CD4-positive, alpha-beta T cell treated with Interleukin-17A for 1 hour (primary cell): ENCODE results near the gene IL3RA.
"Not testable (repeated sequence)": the region's sequence is repeated elsewhere in the genome, so short reads cannot be mapped to it uniquely, and the experiment has no call there.

ENCODE experiments used
- DNase-seq: peaks from one replicate; pipeline ENCODE4 v3.0.0-alpha.2; 2020

IL3RA gene

GRCh38 chrX:1332433-1332832 lies 4.2 kb upstream of the IL3RA start:
- not testable (repeated sequence) for DNase-seq

GRCh38 chrX:1334854-1335253 lies 1.7 kb upstream of the IL3RA start:
- no peak for DNase-seq

GRCh38 chrX:1336948-1337779 lies 579 bp downstream of the IL3RA start:
- DNase-seq: no peak

DNA sequence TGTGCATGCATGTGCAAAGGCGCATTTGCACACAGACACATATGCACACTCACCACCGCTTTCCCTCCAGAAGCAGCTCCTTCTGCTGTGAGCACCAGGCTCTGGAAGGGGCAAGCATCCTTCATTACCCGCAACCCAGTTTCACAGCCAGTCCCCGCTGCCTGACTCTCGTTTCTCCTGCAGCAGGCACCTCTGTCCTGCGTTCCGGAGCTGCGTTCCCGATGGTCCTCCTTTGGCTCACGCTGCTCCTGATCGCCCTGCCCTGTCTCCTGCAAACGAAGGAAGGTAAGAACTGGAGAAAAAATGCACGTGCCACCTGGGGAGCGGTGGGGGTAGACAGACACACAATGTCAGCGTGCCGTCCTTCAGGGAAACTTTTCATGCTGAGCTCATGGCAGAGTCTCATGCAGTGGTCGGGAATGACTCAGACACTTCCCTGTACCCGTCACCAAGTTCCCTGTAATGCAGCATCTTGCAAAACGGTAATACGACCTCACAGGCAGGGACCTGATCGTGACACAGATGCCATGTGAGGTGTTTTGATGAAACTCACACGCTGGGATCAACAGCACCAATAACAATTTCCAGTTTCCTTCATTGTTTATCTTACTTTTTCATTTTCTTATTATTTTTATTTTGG lies 5.1 kb downstream of the IL3RA start:
- no peak for DNase-seq

DNA sequence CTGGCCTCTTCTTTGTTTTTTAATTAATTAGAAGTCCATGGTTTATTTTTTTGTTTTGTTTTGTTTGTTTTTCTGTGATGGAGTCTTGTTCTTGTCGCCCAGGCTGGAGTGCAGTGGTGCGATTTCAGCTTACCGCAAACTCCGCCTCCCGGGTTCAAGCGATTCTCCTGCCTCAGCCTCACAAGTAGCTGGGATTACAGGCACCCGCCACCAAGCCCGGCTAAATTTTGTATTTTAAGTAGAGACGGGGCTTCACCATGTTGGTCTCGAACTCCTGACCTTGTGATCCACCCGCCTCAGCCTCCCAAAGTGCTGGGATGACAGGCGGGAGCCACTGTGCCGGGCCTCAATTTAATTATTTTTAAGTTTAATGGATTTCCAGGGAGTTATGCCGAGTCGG lies 13.0 kb downstream of the IL3RA start:
- not testable (repeated sequence) for DNase-seq

DNA sequence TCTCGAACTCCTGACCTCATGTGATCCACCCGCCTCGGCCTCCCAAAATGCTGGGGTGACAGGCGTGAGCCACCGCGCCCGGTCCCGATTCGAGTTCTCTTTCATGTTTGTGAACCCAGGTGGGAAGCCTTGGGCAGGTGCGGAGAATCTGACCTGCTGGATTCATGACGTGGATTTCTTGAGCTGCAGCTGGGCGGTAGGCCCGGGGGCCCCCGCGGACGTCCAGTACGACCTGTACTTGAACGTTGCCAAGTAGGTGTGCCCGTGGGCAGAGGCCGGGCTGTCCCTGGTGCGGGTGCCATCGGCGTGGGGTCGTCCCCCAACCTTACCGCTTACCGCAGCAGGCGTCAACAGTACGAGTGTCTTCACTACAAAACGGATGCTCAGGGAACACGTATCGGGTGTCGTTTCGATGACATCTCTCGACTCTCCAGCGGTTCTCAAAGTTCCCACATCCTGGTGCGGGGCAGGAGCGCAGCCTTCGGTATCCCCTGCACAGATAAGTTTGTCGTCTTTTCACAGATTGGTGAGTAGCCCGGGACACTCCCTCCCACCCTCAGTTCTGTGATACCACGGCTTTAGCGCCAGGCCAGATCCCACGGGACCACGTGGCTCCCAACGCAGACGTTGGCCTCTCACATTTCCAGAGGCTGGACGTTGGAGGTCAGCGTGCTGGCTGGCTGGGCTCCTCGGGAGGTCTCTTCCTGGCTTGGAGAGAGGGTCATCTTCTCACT lies 15.6 kb downstream of the IL3RA start:
- no peak for DNase-seq

DNA sequence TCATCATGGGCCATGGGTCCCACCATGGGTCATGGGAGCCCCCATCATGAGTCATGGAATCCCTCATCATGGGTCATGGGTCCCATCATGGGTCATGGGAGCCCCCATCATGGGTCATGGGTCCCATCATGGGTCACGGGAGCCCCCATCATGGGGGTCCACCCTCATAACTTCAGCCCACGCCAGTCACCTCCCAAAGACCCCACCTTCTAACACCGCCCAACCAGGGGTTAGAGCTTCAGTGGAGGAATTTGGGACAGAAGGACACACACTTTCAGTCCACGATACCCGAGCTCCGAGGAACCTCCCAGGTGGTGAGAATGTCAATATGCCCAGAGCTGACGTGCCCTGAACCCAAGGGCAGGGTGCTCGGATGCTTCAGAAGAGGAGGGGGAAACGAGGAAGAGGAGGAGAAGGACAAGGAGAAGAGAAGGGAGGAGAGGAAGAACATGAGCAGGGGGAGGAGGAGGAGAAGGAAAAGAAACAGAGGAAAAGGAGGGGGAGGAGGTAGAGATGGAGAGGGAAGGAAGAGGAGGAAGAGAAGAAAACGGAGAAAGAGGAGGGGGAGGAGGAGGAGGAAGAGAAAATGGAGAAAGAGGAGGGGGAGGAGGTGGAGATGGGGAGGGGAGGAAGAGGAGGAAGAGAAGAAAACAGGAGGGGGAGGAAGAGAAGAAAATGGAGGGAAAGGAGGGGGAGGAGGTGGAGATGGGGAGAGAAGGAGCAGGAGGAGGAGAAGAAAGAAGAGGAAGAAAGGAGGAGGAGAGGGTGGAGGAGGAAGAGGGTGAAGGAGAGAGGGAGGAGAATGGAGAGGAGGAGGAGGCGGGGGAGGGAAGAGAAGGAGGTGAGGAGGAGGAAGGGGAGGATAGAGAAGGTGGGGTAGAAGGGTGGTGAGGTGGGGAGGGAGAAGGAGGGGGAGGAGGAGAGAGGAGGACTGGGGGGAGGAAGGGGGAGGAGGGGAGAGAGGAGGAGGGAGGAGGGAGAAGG lies 17.7 kb downstream of the IL3RA start:
- DNase-seq: no peak

GRCh38 chrX:1355131-1356046 lies 18.8 kb downstream of the IL3RA start:
- no peak for DNase-seq

DNA sequence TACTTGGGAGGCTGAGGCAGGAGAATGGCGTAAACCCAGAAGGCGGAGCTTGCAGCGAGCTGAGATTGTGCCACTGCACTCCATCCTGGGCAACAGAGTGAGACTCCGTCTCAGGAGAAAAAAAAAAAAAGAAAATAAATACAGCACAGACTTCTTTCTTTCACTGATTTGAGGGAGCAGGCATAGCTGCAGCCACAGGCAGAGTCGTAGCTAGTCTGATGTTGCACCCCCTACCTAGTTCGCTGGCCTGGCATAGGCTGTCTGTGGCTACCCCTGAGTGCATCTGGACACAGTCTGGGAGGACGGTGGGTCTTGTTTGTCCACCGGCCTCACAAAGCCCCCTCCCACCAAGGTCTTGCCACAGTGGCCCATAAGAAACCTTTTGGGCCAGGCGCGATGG lies 21.4 kb downstream of the IL3RA start:
- DNase-seq: no peak

DNA sequence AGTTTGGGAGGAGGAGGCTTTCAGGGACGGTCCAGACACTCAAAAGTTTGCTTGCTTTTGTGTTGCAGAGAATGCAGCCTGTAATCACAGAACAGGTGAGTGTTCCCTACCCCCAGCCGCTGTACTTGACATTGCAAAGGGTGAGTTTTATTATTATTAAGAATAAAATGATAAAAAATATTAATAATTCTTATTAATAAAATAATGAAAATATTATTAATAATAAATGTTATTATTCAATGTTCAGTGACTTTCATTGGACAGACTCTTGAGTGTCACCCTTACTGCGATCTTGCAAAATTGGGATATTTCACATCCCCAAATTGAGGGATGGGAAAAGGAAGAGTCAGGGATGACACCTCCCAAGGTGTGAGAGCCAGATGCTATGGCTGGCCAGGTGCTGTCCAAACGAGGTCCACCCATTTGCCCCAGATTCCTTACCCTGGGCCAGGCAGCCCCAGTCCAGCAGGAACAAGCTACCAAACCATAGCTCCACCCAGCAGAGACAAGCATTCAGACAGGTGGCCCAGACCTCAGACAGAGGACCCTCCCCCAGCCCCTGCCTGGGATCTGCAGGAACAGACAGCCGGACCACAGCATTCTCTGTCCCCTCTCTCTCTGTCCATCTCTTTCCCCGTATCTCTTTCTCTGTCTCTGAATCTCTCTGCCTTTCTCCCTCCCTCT lies 22.4 kb downstream of the IL3RA start:
- no peak for DNase-seq

DNA sequence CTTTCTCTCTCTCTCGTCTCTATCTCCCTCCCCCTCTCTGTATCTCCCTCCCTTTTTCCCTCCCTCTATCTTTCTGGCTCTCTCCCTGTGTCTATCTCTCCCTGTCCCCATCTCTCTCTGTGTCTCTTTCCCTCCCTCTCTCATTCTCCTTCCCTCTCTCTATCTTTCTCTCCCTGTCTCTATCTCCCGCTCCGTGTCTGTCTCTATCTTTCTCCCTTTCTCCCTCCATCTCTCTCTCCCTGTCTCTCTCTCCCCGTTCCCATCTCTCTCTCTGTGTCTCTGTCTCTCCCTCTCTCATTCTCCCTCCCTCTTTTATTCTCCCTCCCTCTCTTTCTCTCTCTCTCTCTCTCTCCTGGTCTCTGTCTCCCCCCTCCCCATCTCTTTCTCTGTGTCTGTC lies 22.9 kb downstream of the IL3RA start:
- no peak for DNase-seq

DNA sequence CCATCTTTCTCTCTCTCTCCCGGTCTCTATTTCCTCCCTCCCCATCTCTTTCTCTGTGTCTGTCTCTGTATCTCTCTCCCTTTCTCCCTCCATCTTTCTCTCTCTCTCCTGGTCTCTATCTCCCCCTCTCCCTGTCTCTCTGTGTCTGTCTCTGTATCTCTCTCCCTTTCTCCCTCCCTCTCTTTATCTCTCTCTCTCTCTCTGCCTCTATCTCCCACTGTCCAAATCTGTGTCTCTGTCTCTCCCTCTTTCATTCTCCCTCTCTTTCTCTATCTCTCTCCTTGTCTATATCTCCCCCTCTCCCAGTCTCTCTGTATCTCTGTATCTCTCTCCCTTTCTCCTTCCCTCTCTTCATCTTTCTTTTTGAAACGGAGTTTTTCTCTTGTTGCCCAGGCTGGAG lies 23.6 kb downstream of the IL3RA start:
- no peak for DNase-seq

DNA sequence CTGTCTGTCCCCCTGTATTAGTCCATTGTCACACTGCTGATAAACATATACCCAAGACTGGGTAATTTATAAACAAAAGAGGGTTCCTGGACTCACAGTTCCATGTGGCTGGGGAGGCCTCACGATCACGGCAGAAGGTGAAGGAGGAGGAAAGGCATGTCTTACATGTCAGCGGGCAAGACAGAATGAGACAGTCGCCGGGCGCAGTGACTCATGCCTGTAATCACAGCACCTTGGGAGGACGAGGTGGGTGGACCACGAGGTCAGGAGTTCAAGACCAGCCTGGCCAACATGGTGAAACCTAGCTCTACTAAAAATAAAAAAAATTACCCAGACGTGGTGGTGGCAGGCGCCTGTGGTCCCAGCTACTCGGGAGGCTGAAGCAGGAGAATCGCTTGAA lies 24.7 kb downstream of the IL3RA start:
- DNase-seq: no peak

GRCh38 chrX:1361910-1362309 lies 25.3 kb downstream of the IL3RA start:
- no peak for DNase-seq

DNA sequence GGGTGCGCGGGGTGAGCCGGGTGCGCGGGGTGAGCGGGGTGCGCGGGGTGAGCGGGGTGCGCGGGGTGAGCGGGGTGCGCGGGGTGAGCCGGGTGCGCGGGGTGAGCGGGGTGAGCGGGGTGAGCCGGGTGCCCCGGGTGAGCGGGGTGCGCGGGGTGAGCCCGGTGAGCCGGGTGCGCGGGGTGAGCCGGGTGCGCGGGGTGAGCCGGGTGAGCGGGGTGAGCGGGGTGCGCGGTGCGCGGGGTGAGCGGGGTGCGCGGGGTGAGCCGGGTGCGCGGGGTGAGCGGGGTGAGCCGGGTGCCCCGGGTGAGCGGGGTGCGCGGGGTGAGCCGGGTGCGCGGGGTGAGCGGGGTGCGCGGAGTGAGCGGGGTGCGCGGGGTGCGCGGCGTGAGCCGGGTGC lies 29.8 kb downstream of the IL3RA start:
- DNase-seq: not testable (repeated sequence)

DNA sequence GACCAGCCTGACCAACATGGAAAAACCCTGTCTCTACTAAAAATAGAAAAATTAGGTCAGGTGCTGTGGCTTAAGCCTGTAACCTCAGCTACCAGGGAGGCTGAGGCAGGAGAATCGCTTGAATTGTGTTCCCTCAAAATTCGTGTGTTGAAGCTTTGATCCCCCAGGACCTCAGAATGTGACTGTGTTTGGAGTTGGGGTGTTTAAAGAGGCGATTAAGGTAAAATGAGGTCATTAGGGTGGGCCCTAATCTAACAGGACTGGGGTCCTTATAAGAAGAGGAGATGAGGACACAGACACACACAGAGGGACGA lies 31.8 kb downstream of the IL3RA start:
- no peak for DNase-seq

- DNase-seq: no peak
Observed at GRCh38 chrX:1378306-1378759, 41.7 kb downstream of the IL3RA start.

- peak; percentile 10 for DNase-seq
Observed at GRCh38 chrX:1380672-1381233, 44.2 kb downstream of the IL3RA start.

GRCh38 chrX:1384658-1385252 lies 48.2 kb downstream of the IL3RA start:
- no peak for DNase-seq
